GM21723 (cell line): ENCODE data around the gene DIAPH2.

ENCODE experiments used
- ATAC-seq: cut with Tn5 transposase; IDR thresholded peaks from one replicate; pipeline ENCODE4 v1.9.1; 2021; ENCODE audit warnings: mild to moderate bottlenecking, moderate library complexity; ENCODE audit not compliant: unreplicated experiment

The DIAPH2 gene

GRCh38 chrX:97628807-97629596, 944.4 kb downstream of the DIAPH2 start:
- no peak for ATAC-seq

- ATAC-seq, result no peak
Observed at GRCh38 chrX:97629597-97629985, 944.9 kb downstream of the DIAPH2 start.

GRCh38 chrX:97633798-97634197, 949.2 kb downstream of the DIAPH2 start:
- ATAC-seq, result no peak

GRCh38 chrX:97636473-97637140, 952.0 kb downstream of the DIAPH2 start:
- no peak for ATAC-seq

GRCh38 chrX:97637289-97637688, 952.6 kb downstream of the DIAPH2 start:
- no peak for ATAC-seq

- no peak for ATAC-seq
Observed at GRCh38 chrX:97638621-97639020, 954.0 kb downstream of the DIAPH2 start.

GRCh38 chrX:97639526-97639925, 954.9 kb downstream of the DIAPH2 start:
- ATAC-seq, result no peak
